ENCODE data around the gene LRRC15.

LRRC15 gene

GRCh38 chr3:194396539-194396858 is 27.0 kb upstream of the LRRC15 start:
- no peak for TF ChIP-seq POLR2A (IDR thresholded peaks at IDR 0.05; ENCODE audit: extremely low read depth, insufficient read length)
- TF ChIP-seq MYC (IDR thresholded peaks at IDR 0.05; ENCODE audit: low read depth, low read length) = no peak
- TF ChIP-seq, protein P1, sequence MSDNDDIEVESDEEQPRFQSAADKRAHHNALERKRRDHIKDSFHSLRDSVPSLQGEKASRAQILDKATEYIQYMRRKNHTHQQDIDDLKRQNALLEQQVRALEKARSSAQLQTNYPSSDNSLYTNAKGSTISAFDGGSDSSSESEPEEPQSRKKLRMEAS (IDR thresholded peaks at IDR 0.05; ENCODE audit: low read depth, low read length) = no peak
- TF ChIP-seq, protein P2, sequence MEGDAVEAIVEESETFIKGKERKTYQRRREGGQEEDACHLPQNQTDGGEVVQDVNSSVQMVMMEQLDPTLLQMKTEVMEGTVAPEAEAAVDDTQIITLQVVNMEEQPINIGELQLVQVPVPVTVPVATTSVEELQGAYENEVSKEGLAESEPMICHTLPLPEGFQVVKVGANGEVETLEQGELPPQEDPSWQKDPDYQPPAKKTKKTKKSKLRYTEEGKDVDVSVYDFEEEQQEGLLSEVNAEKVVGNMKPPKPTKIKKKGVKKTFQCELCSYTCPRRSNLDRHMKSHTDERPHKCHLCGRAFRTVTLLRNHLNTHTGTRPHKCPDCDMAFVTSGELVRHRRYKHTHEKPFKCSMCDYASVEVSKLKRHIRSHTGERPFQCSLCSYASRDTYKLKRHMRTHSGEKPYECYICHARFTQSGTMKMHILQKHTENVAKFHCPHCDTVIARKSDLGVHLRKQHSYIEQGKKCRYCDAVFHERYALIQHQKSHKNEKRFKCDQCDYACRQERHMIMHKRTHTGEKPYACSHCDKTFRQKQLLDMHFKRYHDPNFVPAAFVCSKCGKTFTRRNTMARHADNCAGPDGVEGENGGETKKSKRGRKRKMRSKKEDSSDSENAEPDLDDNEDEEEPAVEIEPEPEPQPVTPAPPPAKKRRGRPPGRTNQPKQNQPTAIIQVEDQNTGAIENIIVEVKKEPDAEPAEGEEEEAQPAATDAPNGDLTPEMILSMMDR (IDR thresholded peaks at IDR 0.05; ENCODE audit: low read depth, low read length) = no peak
- no peak for DNase-seq (ENCODE audit: low read depth)
- H3K4me3 ChIP-seq (ENCODE audit: low read depth, low read length) = no peak overlapping the region

DNA sequence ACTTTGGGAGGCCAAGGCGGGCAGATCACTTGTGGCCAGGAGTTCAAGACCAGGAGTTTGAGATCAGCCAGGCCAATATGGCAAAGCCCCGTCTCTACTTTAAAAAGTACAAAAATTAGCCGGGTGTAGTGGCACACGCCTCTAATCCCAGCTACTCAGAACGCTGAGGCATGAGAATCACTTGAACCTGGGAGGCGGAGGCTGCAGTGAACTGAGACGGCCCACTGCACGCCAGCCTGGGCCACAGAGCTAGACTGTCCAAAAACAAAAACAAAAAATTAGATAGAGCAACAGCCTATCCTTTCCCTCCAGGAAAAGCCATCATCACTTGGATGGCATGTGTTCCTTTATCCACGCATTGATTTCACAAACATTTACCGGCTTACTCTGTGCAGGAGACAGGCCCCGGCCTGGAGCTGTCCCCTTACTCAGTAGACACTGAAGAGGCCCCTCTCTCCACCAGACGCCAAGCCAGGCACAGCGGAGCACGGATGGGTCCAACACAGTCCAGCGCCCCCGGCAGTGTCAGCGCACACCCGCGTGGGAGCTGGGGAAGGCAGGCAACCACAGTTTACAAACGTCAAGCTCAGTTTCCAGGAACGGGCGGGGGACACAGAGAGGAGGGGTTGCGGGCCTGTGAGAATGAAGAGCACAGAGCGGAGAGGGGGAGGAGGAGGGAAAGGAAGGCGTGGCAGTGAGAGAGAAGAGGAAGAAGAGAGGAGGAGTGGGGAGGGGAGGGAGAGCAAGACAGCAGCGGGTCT is 26.4 kb upstream of the LRRC15 start:
- TF ChIP-seq, protein P2 (IDR thresholded peaks at IDR 0.05; ENCODE audit: low read depth, low read length) = no peak
- TF ChIP-seq MYC (IDR thresholded peaks at IDR 0.05; ENCODE audit: low read depth, low read length) = no peak
- no peak for DNase-seq (ENCODE audit: low read depth)
- no peak overlapping the region for H3K4me3 ChIP-seq (ENCODE audit: low read depth, low read length)

GRCh38 chr3:194395212-194395611 is 25.7 kb upstream of the LRRC15 start:
- TF ChIP-seq, protein P1 (IDR thresholded peaks at IDR 0.05; ENCODE audit: low read depth, low read length) = no peak
- TF ChIP-seq, protein P2 (IDR thresholded peaks at IDR 0.05; ENCODE audit: low read depth, low read length) = no peak
- TF ChIP-seq MYC (IDR thresholded peaks at IDR 0.05; ENCODE audit: low read depth, low read length) = no peak
- TF ChIP-seq POLR2A (IDR thresholded peaks at IDR 0.05; ENCODE audit: extremely low read depth, insufficient read length) = no peak
- DNase-seq (ENCODE audit: low read depth) = no peak
- H3K4me3 ChIP-seq (ENCODE audit: low read depth, low read length) = no peak overlapping the region

GRCh38 chr3:194392576-194392975 is 23.0 kb upstream of the LRRC15 start:
- no peak overlapping the region for H3K4me3 ChIP-seq (ENCODE audit: low read depth, low read length)
- DNase-seq (ENCODE audit: low read depth) = no peak
- TF ChIP-seq MYC (IDR thresholded peaks at IDR 0.05; ENCODE audit: low read depth, low read length) (no peak), POLR2A (IDR thresholded peaks at IDR 0.05; ENCODE audit: extremely low read depth, insufficient read length) (no peak)
- TF ChIP-seq, protein P1 (IDR thresholded peaks at IDR 0.05; ENCODE audit: low read depth, low read length) = no peak
- TF ChIP-seq, protein P2 (IDR thresholded peaks at IDR 0.05; ENCODE audit: low read depth, low read length) = no peak

- no peak overlapping the region for H3K4me3 ChIP-seq (ENCODE audit: low read depth, low read length)
- TF ChIP-seq, protein P2 (IDR thresholded peaks at IDR 0.05; ENCODE audit: low read depth, low read length) = no peak
- no peak for TF ChIP-seq POLR2A (IDR thresholded peaks at IDR 0.05; ENCODE audit: extremely low read depth, insufficient read length)
- TF ChIP-seq, protein P1 (IDR thresholded peaks at IDR 0.05; ENCODE audit: low read depth, low read length) = no peak
- no peak for TF ChIP-seq MYC (IDR thresholded peaks at IDR 0.05; ENCODE audit: low read depth, low read length)
- no peak for DNase-seq (ENCODE audit: low read depth)
Measured at GRCh38 chr3:194390835-194391234, 21.3 kb upstream of the LRRC15 start.

DNA sequence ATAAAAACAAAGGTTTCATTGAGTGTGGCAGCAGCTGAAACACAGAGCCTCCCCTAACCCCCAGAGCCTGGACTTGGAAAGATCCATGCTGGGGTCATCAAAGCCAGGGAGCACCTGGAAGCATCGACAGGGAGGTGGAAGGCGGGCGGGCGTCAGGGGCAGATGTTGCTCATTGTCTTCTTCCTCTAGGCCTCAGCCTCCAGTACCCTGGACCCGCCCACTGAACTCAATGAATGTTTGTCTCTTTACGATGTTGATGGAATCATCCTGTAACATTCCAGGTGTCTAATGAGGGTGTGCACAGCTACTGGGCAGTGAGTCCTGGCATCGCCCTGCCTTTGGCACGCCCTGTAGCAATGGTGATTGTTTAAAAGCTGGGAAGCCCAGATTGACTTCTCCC is 19.7 kb upstream of the LRRC15 start:
- DNase-seq (ENCODE audit: low read depth) = no peak
- no peak overlapping the region for H3K4me3 ChIP-seq (ENCODE audit: low read depth, low read length)
- TF ChIP-seq, protein P1 (IDR thresholded peaks at IDR 0.05; ENCODE audit: low read depth, low read length) = no peak
- TF ChIP-seq POLR2A (IDR thresholded peaks at IDR 0.05; ENCODE audit: extremely low read depth, insufficient read length) (no peak), MYC (IDR thresholded peaks at IDR 0.05; ENCODE audit: low read depth, low read length) (no peak)
- TF ChIP-seq, protein P2 (IDR thresholded peaks at IDR 0.05; ENCODE audit: low read depth, low read length) = no peak

Measured in NB4 (cell line).